K562 treated with DMSO at 1 percent for 24 hours (cell line): ENCODE data around the gene ZNF785. TPM values are rescaled to one million over a fixed set of nuclear protein-coding genes. Genes with fewer than 3 reads are reported as not detected.

Source experiments
- total RNA-seq: library from RNA; unstranded; fragments of 300-600 nt; gene quantifications from 2 replicates; pipeline ENCODE4 v1.2.3, GENCODE V29; 2022; ENCODE audit warnings: low read depth; ENCODE audit not compliant: insufficient read depth

The ZNF785 gene
- 4.4 and 5.6 TPM in 2 replicates for total RNA-seq

GRCh38 chr16:30585400-30586191 lies at the start of gene ZNF785:
Gene ZNF785 (minus strand): TSS chr16:30585697. CDS start chr16:30585611, 86 bp downstream.

GRCh38 chr16:30609926-30610839 lies 24.7 kb upstream of the ZNF785 start, which contains the start of gene ZNF689:
Gene ZNF689 (minus strand): TSS chr16:30610389. CDS start chr16:30610041, 348 bp downstream.

GRCh38 chr16:30571445-30572322 lies 13.8 kb downstream of the ZNF785 start, which contains the start of gene ZNF688:
Gene ZNF688 (minus strand): TSS chr16:30571714. CDS start chr16:30571629, 85 bp downstream.

GRCh38 chr16:30557957-30558788 lies 27.3 kb downstream of the ZNF785 start, which contains the start of gene ZNF764:
Gene ZNF764 (minus strand): TSS chr16:30558374. CDS start chr16:30558182, 192 bp downstream.

GRCh38 chr16:30534368-30535105 lies 51.0 kb downstream of the ZNF785 start, which contains the start of gene ZNF747:
Gene ZNF747 (minus strand): TSS chr16:30534858. CDS start chr16:30534679, 179 bp downstream.

Other genes starting within 250 kb of the ZNF785 start
- 40.1 and 42.1 TPM in 2 replicates for gene CD2BP2, start 230.4 kb downstream of the ZNF785 start, total RNA-seq
- gene TBC1D10B, start 215.2 kb downstream of the ZNF785 start, total RNA-seq: 78.2 and 80.1 TPM in 2 replicates
- 0.90 TPM in 1 of 2 replicates, not detected in the other for gene MYL11, start 210.9 kb downstream of the ZNF785 start, total RNA-seq
- gene SEPTIN1, start 203.1 kb downstream of the ZNF785 start, total RNA-seq: 2.6 TPM in 2 replicates
- gene ZNF48, start 190.3 kb downstream of the ZNF785 start, total RNA-seq: 11.8 and 12.2 TPM in 2 replicates
- 22.0 and 26.2 TPM in 2 replicates for gene ZNF771, start 178.1 kb downstream of the ZNF785 start, total RNA-seq
- gene DCTPP1, start 155.7 kb downstream of the ZNF785 start, total RNA-seq: 66.8 and 67.1 TPM in 2 replicates
- gene SEPHS2, start 139.8 kb downstream of the ZNF785 start, total RNA-seq: 88.1 and 90.4 TPM in 2 replicates
- gene ITGAL, start 113.0 kb downstream of the ZNF785 start, total RNA-seq: not detected in 2 replicates
- gene ZNF768, start 59.1 kb downstream of the ZNF785 start, total RNA-seq: 79.0 and 80.1 TPM in 2 replicates
- gene ZNF747, start 50.8 kb downstream of the ZNF785 start, total RNA-seq: 4.0 and 5.9 TPM in 2 replicates
- 11.6 and 14.7 TPM in 2 replicates for gene ZNF764, start 27.3 kb downstream of the ZNF785 start, total RNA-seq
- 11.1 and 12.9 TPM in 2 replicates for gene ZNF688, start 14.0 kb downstream of the ZNF785 start, total RNA-seq
- 12.7 and 15.4 TPM in 2 replicates for gene ZNF689, start 24.7 kb upstream of the ZNF785 start, total RNA-seq
- gene PRR14, start 65.3 kb upstream of the ZNF785 start, total RNA-seq: 66.5 and 87.0 TPM in 2 replicates
- gene FBRS, start 72.7 kb upstream of the ZNF785 start, total RNA-seq: 64.4 and 71.6 TPM in 2 replicates
- gene SRCAP, start 113.5 kb upstream of the ZNF785 start, total RNA-seq: 30.5 and 36.6 TPM in 2 replicates
- gene PHKG2, start 162.7 kb upstream of the ZNF785 start, total RNA-seq: 50.6 and 51.7 TPM in 2 replicates
- 12.9 and 15.0 TPM in 2 replicates for gene CFAP119, start 176.4 kb upstream of the ZNF785 start, total RNA-seq
- gene RNF40, start 176.6 kb upstream of the ZNF785 start, total RNA-seq: 95.9 and 110 TPM in 2 replicates
- 16.4 and 17.8 TPM in 2 replicates for gene ZNF629, start 201.5 kb upstream of the ZNF785 start, total RNA-seq